Adrenal gland (tissue), 5 donors: ENCODE results near the gene SORL1.

Experiments used
- CTCF ChIP-seq, 6 experiments: fragments of 450-650 bp in 4 of 6; fragments of 200-600 bp in 2 of 6; sonication (generic) in 1 of 6; IDR thresholded peaks; 1 replicate in 5 of 6; 2 replicates in 1 of 6; pipeline versions ENCODE4 v1.5.1 to v1.8.0; 2016 to 2021; ENCODE audit warnings: antibody characterized with exemption in 6 of 6, mild to moderate bottlenecking in 2 of 6, moderate library complexity in 1 of 6
- POLR2A ChIP-seq, 2 donors: fragments of 450-650 bp; IDR thresholded peaks; one replicate each; pipeline ENCODE4 v1.6.1; 2017; ENCODE audit warnings: antibody characterized with exemption in 2 of 2, mild to moderate bottlenecking in 2 of 2, moderate library complexity in 1 of 2
- donor health status: DM: no; HTN: no; CAD: no.

GRCh38 chr11:121667836-121668235 is 215.7 kb downstream of the SORL1 start:
- TF ChIP-seq CTCF (IDR thresholded peaks at IDR 0.05) (no peak), POLR2A (IDR thresholded peaks at IDR 0.05) (no peak)
